ENCODE measurements around the gene SLCO1A2.

The SLCO1A2 gene

GRCh38 chr12:21324551-21324950, 10.2 kb downstream of the SLCO1A2 start:
- DNase-seq = no peak

- DNase-seq = no peak
Measured at GRCh38 chr12:21323736-21324135, 11.0 kb downstream of the SLCO1A2 start.

GRCh38 chr12:21308785-21309184, 25.9 kb downstream of the SLCO1A2 start:
- DNase-seq = no peak

- no peak for DNase-seq
Measured at GRCh38 chr12:21305661-21306060, 29.1 kb downstream of the SLCO1A2 start.

- no peak for DNase-seq
Measured at GRCh38 chr12:21300632-21301031, 34.1 kb downstream of the SLCO1A2 start.

- no peak for DNase-seq
Measured at GRCh38 chr12:21296751-21297406, 37.8 kb downstream of the SLCO1A2 start.

GRCh38 chr12:21296348-21296747, 38.4 kb downstream of the SLCO1A2 start:
- no peak for DNase-seq

- no peak for DNase-seq
Measured at GRCh38 chr12:21294176-21294575, 40.5 kb downstream of the SLCO1A2 start.

GRCh38 chr12:21292111-21292510, 42.6 kb downstream of the SLCO1A2 start:
- DNase-seq = no peak

- no peak for DNase-seq
Measured at GRCh38 chr12:21289698-21290097, 45.0 kb downstream of the SLCO1A2 start.

- DNase-seq = no peak
Measured at GRCh38 chr12:21276826-21277225, 57.9 kb downstream of the SLCO1A2 start.

GRCh38 chr12:21265932-21266331, 68.8 kb downstream of the SLCO1A2 start:
- DNase-seq = no peak

- DNase-seq = no peak
Measured at GRCh38 chr12:21264232-21264631, 70.5 kb downstream of the SLCO1A2 start.

- DNase-seq = no peak
Measured at GRCh38 chr12:21257172-21257571, 77.5 kb downstream of the SLCO1A2 start.

- no peak for DNase-seq
Measured at GRCh38 chr12:21252070-21252469, 82.6 kb downstream of the SLCO1A2 start.

GRCh38 chr12:21248679-21249078, 86.0 kb downstream of the SLCO1A2 start:
- DNase-seq = no peak

GRCh38 chr12:21239866-21240265, 94.9 kb downstream of the SLCO1A2 start:
- DNase-seq = no peak

GRCh38 chr12:21234395-21234794, 100.3 kb downstream of the SLCO1A2 start:
- no peak for DNase-seq

- DNase-seq = no peak
Measured at GRCh38 chr12:21223930-21224329, 110.8 kb downstream of the SLCO1A2 start.

- no peak for DNase-seq
Measured at GRCh38 chr12:21221778-21222177, 112.9 kb downstream of the SLCO1A2 start.

- DNase-seq = no peak
Measured at GRCh38 chr12:21221072-21221471, 113.6 kb downstream of the SLCO1A2 start.

- no peak for DNase-seq
Measured at GRCh38 chr12:21220266-21220665, 114.5 kb downstream of the SLCO1A2 start.

- DNase-seq = no peak
Measured at GRCh38 chr12:21219206-21219605, 115.5 kb downstream of the SLCO1A2 start.

All from stimulated activated CD4-positive, alpha-beta T cell treated with anti-CD3 and anti-CD28 coated beads, Interleukin-4, amount 100 ng/mL, for 24 hours (primary cell).